Mucosa of gallbladder (tissue), 1 donor: ENCODE results near the gene LCN10. TPM values are rescaled to one million over a fixed set of nuclear protein-coding genes. Genes with fewer than 3 reads are reported as not detected.
A peak's percentile ranks its signal among the peaks of the same experiment; 100 is the strongest.

ENCODE experiments used
- DNase-seq: peaks from one replicate; pipeline ENCODE4 v3.0.0-alpha.2; 2020; ENCODE audit warnings: low spot score
- total RNA-seq: library from RNA; stranded (reverse); gene quantifications from one replicate; pipeline ENCODE4 v1.2.1, GENCODE V29; 2021
- donor health status: DM: no; HTN: no; CAD: no.

The LCN10 gene
- total RNA-seq, 1 donor from 2014 or later, result 11.4 TPM

- no peak for DNase-seq
Measured at GRCh38 chr9:136738960-136739359, 3.8 kb downstream of the LCN10 start.

GRCh38 chr9:136735812-136736480 is 6.8 kb downstream of the LCN10 start:
- DNase-seq, result no peak

GRCh38 chr9:136734837-136735496 is 7.8 kb downstream of the LCN10 start:
- no peak for DNase-seq

GRCh38 chr9:136733611-136734010 is 9.1 kb downstream of the LCN10 start:
- no peak for DNase-seq

- DNase-seq, result no peak
Measured at GRCh38 chr9:136732444-136733178, 10.1 kb downstream of the LCN10 start.

- DNase-seq, result no peak
Measured at GRCh38 chr9:136729926-136730325, 12.8 kb downstream of the LCN10 start.

GRCh38 chr9:136729144-136729543 is 13.6 kb downstream of the LCN10 start:
- DNase-seq, result no peak

GRCh38 chr9:136728548-136729123 is 14.1 kb downstream of the LCN10 start:
- no peak for DNase-seq

- peak; percentile 92 for DNase-seq
Measured at GRCh38 chr9:136728080-136728547, 14.6 kb downstream of the LCN10 start.

GRCh38 chr9:136726631-136727191 is 16.0 kb downstream of the LCN10 start:
- DNase-seq, result no peak

GRCh38 chr9:136726118-136726517 is 16.6 kb downstream of the LCN10 start:
- DNase-seq, result no peak

GRCh38 chr9:136725612-136726011 is 17.1 kb downstream of the LCN10 start:
- DNase-seq, result no peak

- no peak for DNase-seq
Measured at GRCh38 chr9:136724772-136725171, 18.0 kb downstream of the LCN10 start.

GRCh38 chr9:136723989-136724388 is 18.8 kb downstream of the LCN10 start:
- no peak for DNase-seq

- no peak for DNase-seq
Measured at GRCh38 chr9:136723362-136723976, 19.3 kb downstream of the LCN10 start.

GRCh38 chr9:136722969-136723356 is 19.8 kb downstream of the LCN10 start:
- no peak for DNase-seq

- no peak for DNase-seq
Measured at GRCh38 chr9:136722093-136722968, 20.4 kb downstream of the LCN10 start.

- DNase-seq, result no peak
Measured at GRCh38 chr9:136721339-136722092, 21.2 kb downstream of the LCN10 start.

- DNase-seq, result no peak
Measured at GRCh38 chr9:136720898-136721338, 21.8 kb downstream of the LCN10 start.
